Endothelial cell of umbilical vein (primary cell): ENCODE measurements around the gene PCDHA8. TPM values are rescaled to one million over a fixed set of nuclear protein-coding genes. Genes with fewer than 3 reads are reported as not detected.

ENCODE experiments used
- BruUV-seq: library from RNA; stranded (reverse); fragments of 400-500 nt; replicated peaks from 2 replicates; lab custom pipeline; 2021; lab: Mats Ljungman, UMichigan
- CTCF ChIA-PET: fragments of 300-600, 350-600 bp; sonication (Branson Sonifier 250); formaldehyde crosslinking; loops from one replicate; lab custom pipeline; 2021; ENCODE audit warnings: antibody characterized with exemption, inconsistent platforms; lab: Charles Lee
- POLR2A ChIA-PET: fragments of 300-600, 350-600 bp; sonication (Branson Sonifier 250); formaldehyde crosslinking; loops from one replicate; lab custom pipeline; 2021; ENCODE audit warnings: antibody characterized with exemption, inconsistent platforms; lab: Charles Lee
- DNase-seq: peaks from one replicate; pipeline ENCODE4 v3.0.0-alpha.2; 2011; ENCODE audit warnings: low read depth, low spot score
- FAIRE-seq: peaks from 2 replicates; lab custom pipeline; 2011; peaks lifted over from hg19 to GRCh38; lab: Jason Lieb, UNC
- H2AFZ ChIP-seq: 2 replicates; pipeline ENCODE4 v1.6.0; 2012; ENCODE audit warnings: low read depth, low read length, control low read depth, inconsistent platforms
- H3K27ac ChIP-seq: 2 replicates; pipeline ENCODE4 v1.5.1; 2011; ENCODE audit warnings: low read depth, mild to moderate bottlenecking, control low read depth, low read length, moderate library complexity; ENCODE audit not compliant: insufficient read depth
- H3K27me3 ChIP-seq, 2 experiments: 2 replicates each; pipeline versions ENCODE4 v1.6.0 to v1.6.1; 2011; ENCODE audit warnings: low read length in 2 of 2, mixed read lengths in 1 of 2; ENCODE audit not compliant: control insufficient read depth in 2 of 2, insufficient read depth in 2 of 2
- H3K36me3 ChIP-seq, 2 experiments: 2 replicates in 1 of 2; 3 replicates in 1 of 2; pipeline ENCODE4 v1.5.1; 2011; ENCODE audit warnings: low read length in 2 of 2, mild to moderate bottlenecking in 1 of 2, moderate library complexity in 1 of 2; ENCODE audit not compliant: control insufficient read depth in 2 of 2, insufficient read depth in 2 of 2; ENCODE audit errors: extremely low read depth in 1 of 2
- H3K4me1 ChIP-seq: 3 replicates; pipeline ENCODE4 v1.5.1; 2011; ENCODE audit warnings: mild to moderate bottlenecking, low read length; ENCODE audit not compliant: control insufficient read depth, insufficient read depth; ENCODE audit errors: extremely low read depth
- H3K4me2 ChIP-seq: 2 replicates; pipeline ENCODE4 v1.6.1; 2011; ENCODE audit warnings: low read length, control low read depth, mixed read lengths; ENCODE audit not compliant: insufficient read depth
- H3K4me3 ChIP-seq, 3 experiments: fragments of 200-600 bp in 1 of 3; sonication (generic), shearing (Covaris generic) in 1 of 3; replicated peaks in 1 of 3; 2 replicates each; pipeline ENCODE4 v1.5.1; 2011 to 2016; ENCODE audit warnings: control low read depth in 3 of 3, low read length in 3 of 3, mild to moderate bottlenecking in 2 of 3, inconsistent platforms in 1 of 3, low read depth in 1 of 3, moderate library complexity in 1 of 3; ENCODE audit not compliant: insufficient read depth in 1 of 3
- H3K79me2 ChIP-seq: 2 replicates; pipeline ENCODE4 v1.6.0; 2012; ENCODE audit warnings: low read length, inconsistent platforms; ENCODE audit not compliant: control insufficient read depth, insufficient read depth
- H3K9ac ChIP-seq: replicated peaks from 2 replicates; pipeline ENCODE3; 2011; ENCODE audit warnings: low read length, control low read depth; ENCODE audit not compliant: insufficient read depth; ENCODE audit errors: extremely low read depth
- H3K9me1 ChIP-seq: replicated peaks from 3 replicates; pipeline ENCODE4 v1.6.0; 2011; ENCODE audit warnings: mild to moderate bottlenecking, low read length; ENCODE audit not compliant: control insufficient read depth, insufficient read depth; ENCODE audit errors: extremely low read depth
- H3K9me3 ChIP-seq: replicated peaks from 2 replicates; pipeline ENCODE4 v1.5.1; 2012; ENCODE audit warnings: low read length, inconsistent platforms; ENCODE audit not compliant: control insufficient read depth, insufficient read depth
- H4K20me1 ChIP-seq: replicated peaks from 2 replicates; pipeline ENCODE3; 2011; ENCODE audit warnings: mild to moderate bottlenecking, low read length; ENCODE audit not compliant: control insufficient read depth, insufficient read depth; ENCODE audit errors: extremely low read depth
- CTCF ChIP-seq, 2 donors: IDR thresholded peaks; 1 replicate in 1 of 2; 2 replicates in 1 of 2; pipeline ENCODE4 v1.5.1; 2011; ENCODE audit warnings: low read length in 2 of 2, mild to moderate bottlenecking in 2 of 2, moderate library complexity in 2 of 2, control low read depth in 1 of 2, inconsistent platforms in 1 of 2, low read depth in 1 of 2; ENCODE audit not compliant: insufficient read depth in 1 of 2; ENCODE audit errors: extremely low read depth in 1 of 2
- EZH2 ChIP-seq: IDR thresholded peaks from 2 replicates; pipeline ENCODE4 v1.6.1; 2012; ENCODE audit warnings: borderline replicate concordance, low read depth, mild to moderate bottlenecking, moderate library complexity, low read length, inconsistent platforms; ENCODE audit not compliant: severe bottlenecking
- FOS ChIP-seq: IDR thresholded peaks from 2 replicates; pipeline ENCODE4 v1.6.1; 2011; ENCODE audit warnings: mild to moderate bottlenecking, low read length, moderate library complexity, borderline replicate concordance; ENCODE audit not compliant: insufficient read depth
- POLR2AphosphoS5 ChIP-seq: IDR thresholded peaks from 2 replicates; pipeline ENCODE4 v1.6.1; 2012; ENCODE audit warnings: low read depth, mild to moderate bottlenecking, control low read depth, low read length, moderate library complexity; ENCODE audit not compliant: insufficient read depth
- dilution Hi-C: fragments of 300-500 bp; cut with MboI; formaldehyde crosslinking; loops from one replicate; pipeline ENCODE4 v1.15.0; 2019; ENCODE audit warnings: low sequenced_read_pairs; ENCODE audit not compliant: extremely low pct_ligation_motif_present
- intact Hi-C: fragments of 100-400 bp; cut with micrococcal nuclease; formaldehyde crosslinking; loops from one replicate; pipeline ENCODE4 v1.10.0; 2022
- polyA plus RNA-seq, 4 experiments: library from polyadenylated mRNA; depleted of rRNA in 3 of 4; stranded (reverse) in 3 of 4; unstranded in 1 of 4; fragments of >200 nt; gene quantifications; 2 replicates each; pipeline versions ENCODE4 v1.2.1 to v1.2.3, GENCODE V29; 2011 to 2012; ENCODE audit warnings: missing spikeins in 1 of 4
- total RNA-seq: library from RNA; stranded (reverse); gene quantifications from 2 replicates; pipeline ENCODE4 v1.2.3, GENCODE V29; 2021

The PCDHA8 gene
- total and polyA plus RNA-seq, 2 donors (not counting 3 experiments of a cell fraction or from before 2014, with no cell fraction given): not detected

- intact Hi-C loops: no loop called here
- no peaks in the 10 kb centered on the region for H3K36me3 ChIP-seq
- DNase-seq (peak; percentile 34), FAIRE-seq (no peak)
- no peaks in the 10 kb centered on the region for H3K9me1 ChIP-seq
- no peaks in the 10 kb centered on the region for H3K9me3 ChIP-seq
- H4K20me1 ChIP-seq: no peaks in the 10 kb centered on the region
- no peaks in the 10 kb centered on the region for H3K4me1 ChIP-seq
- H3K27ac ChIP-seq: no peak within 1 kb of the TSS
- no peaks in the 10 kb centered on the region for H3K27me3 ChIP-seq
- BruUV-seq: no TSS peak
- peak within 1 kb of the TSS; percentile 20 for H2AFZ ChIP-seq
- dilution Hi-C loops: no loop called here
- TF ChIP-seq POLR2AphosphoS5 (no peak), EZH2 (no peak), CTCF (IDR thresholded peaks at IDR 0.05; ENCODE audit: extremely low read depth in 1 of 2, insufficient read depth in 1 of 2, low read depth in 1 of 2, low read length in 2 of 2) (peak in 1 of 2 donors; percentile 13)
- H3K79me2 ChIP-seq: no peaks in the 10 kb centered on the region
- H3K4me3 ChIP-seq: peak within 1 kb of the TSS in 2 of 3 experiments; percentile 23 to 24
- ChIA-PET POLR2A (no interaction called here), CTCF (no interaction called here)
- H3K4me2 ChIP-seq: peak within 1 kb of the TSS; percentile 25
- no peak within 1 kb of the TSS for H3K9ac ChIP-seq
Measured at GRCh38 chr5:140800816-140801493, 40.0 kb upstream of the PCDHA8 start, which contains the start of gene PCDHA3. TSS of gene PCDHA3 (plus strand) at chr5:140801057.

- POLR2A ChIA-PET: no interaction called here
- Histone ChIP-seq H2AFZ (no peak overlapping the region), H3K27me3 (no peaks in the 10 kb centered on the region), H3K4me1 (no peaks in the 10 kb centered on the region), H3K4me3 (peak overlapping the region in 2 of 3 experiments; percentile 21 to 24), H3K4me2 (peak overlapping the region; percentile 25), H3K36me3 (no peaks in the 10 kb centered on the region), H3K9ac (no peak overlapping the region), H3K9me3 (no peaks in the 10 kb centered on the region), H4K20me1 (no peaks in the 10 kb centered on the region), H3K9me1 (no peaks in the 10 kb centered on the region), H3K79me2 (no peaks in the 10 kb centered on the region), H3K27ac (no peak overlapping the region)
- dilution Hi-C loops (no loop called here), intact Hi-C loops (no loop called here)
- BruUV-seq: no TSS peak
- DNase-seq (peak; percentile 4), FAIRE-seq (peak; percentile 37)
- CTCF ChIA-PET: no interaction called here
- TF ChIP-seq EZH2 (no peak), CTCF (IDR thresholded peaks at IDR 0.05; ENCODE audit: extremely low read depth in 1 of 2, insufficient read depth in 1 of 2, low read depth in 1 of 2, low read length in 2 of 2) (peak; percentile 24 to 35), FOS (no peak)
Measured at GRCh38 chr5:140801494-140801841, 39.5 kb upstream of the PCDHA8 start.
